Muscle layer of colon (tissue), 2 donors: Measurements from ENCODE around the gene ACTR8.

Experiments used
- H3K27ac ChIP-seq: one replicate; pipeline ENCODE4 v1.7.0; 2013; ENCODE audit warnings: low read depth, mild to moderate bottlenecking, low read length, moderate library complexity
- H3K27me3 ChIP-seq, 2 donors: one replicate each; pipeline ENCODE4 v1.7.0; 2013; ENCODE audit warnings: low read length in 2 of 2, mild to moderate bottlenecking in 2 of 2; ENCODE audit not compliant: insufficient read depth in 2 of 2, control insufficient read depth in 1 of 2
- H3K36me3 ChIP-seq: one replicate; pipeline ENCODE4 v1.7.0; 2013; ENCODE audit warnings: mild to moderate bottlenecking, low read length; ENCODE audit not compliant: insufficient read depth
- H3K4me1 ChIP-seq: one replicate; pipeline ENCODE4 v1.7.0; 2013; ENCODE audit warnings: mild to moderate bottlenecking, low read length; ENCODE audit not compliant: insufficient read depth
- H3K4me3 ChIP-seq, 2 donors: one replicate each; pipeline ENCODE4 v1.7.0; 2013; ENCODE audit warnings: low read length in 2 of 2, low read depth in 1 of 2, mild to moderate bottlenecking in 1 of 2, moderate library complexity in 1 of 2
- H3K9ac ChIP-seq: one replicate; pipeline ENCODE4 v1.7.0; 2013; ENCODE audit warnings: low read length
- H3K9me3 ChIP-seq: one replicate; pipeline ENCODE4 v1.7.0; 2013; ENCODE audit warnings: mild to moderate bottlenecking, low read length
- donor health status: abdominal sarcoma.
- donor health status: Adenocarcinoma of cecum.

ACTR8 gene

DNA sequence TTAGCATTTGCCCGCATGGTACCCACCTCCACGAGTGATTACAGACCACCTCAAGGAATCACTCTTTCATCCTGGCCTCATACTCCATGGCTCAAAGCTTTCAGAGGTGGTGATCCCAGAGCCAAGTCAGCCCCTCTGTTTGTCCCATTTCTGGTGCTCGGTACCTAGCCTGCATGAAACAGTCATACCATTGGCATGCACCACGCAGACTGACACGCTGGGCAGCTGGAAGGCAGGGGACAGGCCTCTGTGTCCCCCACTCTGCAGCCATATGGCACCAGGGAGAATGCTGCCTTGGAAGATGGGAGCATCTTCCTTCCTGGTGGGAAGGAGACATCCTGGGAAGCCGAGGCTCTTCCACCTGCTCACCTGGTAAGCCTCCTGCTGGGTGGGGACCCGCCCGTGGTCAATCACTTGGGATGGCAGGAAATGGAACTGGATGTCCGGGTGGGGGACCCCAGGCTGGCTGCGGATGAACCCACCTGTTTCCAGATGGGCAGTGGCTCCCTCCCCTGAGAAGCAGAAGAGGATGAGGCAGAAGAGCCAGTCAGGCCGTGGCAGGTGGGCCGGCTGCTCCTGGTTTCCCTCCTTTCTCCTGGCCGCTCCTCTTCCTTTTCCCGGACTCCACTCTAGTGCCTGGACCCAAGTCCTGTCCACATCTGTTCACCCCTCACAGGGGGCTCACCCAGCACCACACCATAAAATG lies 62.6 kb downstream of the ACTR8 start:
- H3K27ac ChIP-seq: no peak overlapping the region
- no peaks in the 10 kb centered on the region for H3K9me3 ChIP-seq
- no peaks in the 10 kb centered on the region for H3K4me1 ChIP-seq
- no peak overlapping the region for H3K4me3 ChIP-seq
- H3K9ac ChIP-seq: no peak overlapping the region
- no peaks in the 10 kb centered on the region for H3K36me3 ChIP-seq
- H3K27me3 ChIP-seq: no peaks in the 10 kb centered on the region

DNA sequence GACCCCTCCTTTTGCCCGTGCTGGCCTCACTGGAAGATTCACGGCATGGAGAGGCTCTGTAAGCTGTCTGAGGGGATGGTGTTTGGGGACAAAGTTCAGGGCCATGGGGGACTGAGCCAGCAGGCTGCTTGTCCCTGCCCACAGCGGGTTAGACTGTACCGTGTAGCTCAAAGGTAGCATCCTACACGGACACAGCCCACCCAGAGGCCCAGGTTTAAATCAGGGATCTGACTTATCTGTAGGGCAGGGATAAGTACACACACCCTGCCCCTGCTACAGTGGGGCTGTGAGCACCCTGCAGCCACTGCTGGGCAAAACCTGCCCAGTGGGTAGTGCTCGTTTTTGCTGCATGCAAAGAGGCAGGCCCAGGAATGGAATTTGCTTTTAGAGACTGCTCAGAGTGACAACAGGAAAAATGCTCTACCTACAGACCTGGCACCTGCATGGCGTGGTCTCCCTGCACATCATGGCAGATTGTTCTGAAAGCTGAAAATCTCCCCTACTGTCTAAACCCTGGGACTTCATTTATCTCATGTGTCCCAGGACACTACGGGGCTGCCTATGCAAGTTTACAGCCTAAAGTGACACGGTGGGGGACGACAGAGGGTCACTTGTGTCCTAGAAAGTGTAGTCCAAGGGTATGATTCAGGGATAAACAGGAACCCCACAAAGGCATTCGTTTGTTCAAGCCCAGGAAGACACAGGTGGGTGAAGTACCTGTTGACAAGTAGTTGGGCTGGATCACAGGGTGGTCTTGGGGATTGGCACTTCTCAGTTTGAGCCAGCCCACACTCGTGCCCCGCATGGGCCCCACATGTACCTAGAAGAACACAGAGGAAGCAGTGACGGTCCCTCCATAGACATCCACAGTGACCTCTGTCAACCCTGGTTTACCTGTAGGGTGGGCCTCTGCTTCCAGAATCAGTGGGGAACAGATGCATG lies 63.5 kb downstream of the ACTR8 start:
- Histone ChIP-seq H3K4me3 (no peak overlapping the region), H3K27me3 (no peaks in the 10 kb centered on the region), H3K27ac (no peak overlapping the region), H3K9me3 (no peaks in the 10 kb centered on the region), H3K4me1 (no peaks in the 10 kb centered on the region), H3K9ac (no peak overlapping the region), H3K36me3 (no peaks in the 10 kb centered on the region)

DNA sequence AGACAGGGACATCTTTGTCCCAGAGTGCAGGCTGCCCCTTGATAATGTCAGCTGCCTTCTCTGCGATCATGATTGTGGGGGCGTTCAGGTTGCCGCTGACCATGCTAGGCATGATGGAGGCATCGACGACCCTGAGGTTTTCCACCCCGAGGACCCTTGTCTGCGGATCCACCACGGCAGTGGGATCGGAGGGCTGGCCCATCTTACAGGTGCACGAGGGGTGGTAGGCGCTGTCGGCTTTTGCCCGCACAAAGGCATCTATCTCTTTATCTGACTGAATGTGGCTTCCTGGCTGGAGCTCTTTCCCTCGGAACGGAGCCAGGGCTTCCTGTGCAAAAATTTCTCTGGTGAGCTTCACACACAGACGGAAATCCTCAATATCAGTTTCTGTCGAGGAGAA lies 64.1 kb downstream of the ACTR8 start:
- Histone ChIP-seq H3K4me1 (no peaks in the 10 kb centered on the region), H3K4me3 (no peak overlapping the region), H3K27me3 (no peaks in the 10 kb centered on the region), H3K9me3 (no peaks in the 10 kb centered on the region), H3K36me3 (no peaks in the 10 kb centered on the region), H3K9ac (no peak overlapping the region), H3K27ac (no peak overlapping the region)

DNA sequence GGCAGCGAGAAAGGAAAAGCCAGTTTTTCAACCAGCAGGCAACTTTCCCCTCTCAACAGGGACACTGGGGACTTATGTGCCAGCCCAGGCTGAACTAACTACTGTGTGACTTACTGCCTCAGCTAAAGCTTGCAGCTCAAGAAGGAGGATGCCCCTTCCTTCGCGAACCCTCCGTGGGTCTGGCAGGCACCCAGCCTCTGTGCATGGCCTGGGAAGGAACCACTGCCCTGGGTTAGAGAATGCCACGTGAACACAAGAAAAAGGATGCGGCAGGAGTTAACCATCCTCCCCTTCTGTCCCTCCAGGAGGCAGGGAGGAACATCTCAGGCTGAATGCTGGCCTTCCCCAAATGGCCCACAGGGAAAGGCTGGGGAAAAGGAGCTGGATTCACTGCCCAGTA lies 64.7 kb downstream of the ACTR8 start:
- no peaks in the 10 kb centered on the region for H3K9me3 ChIP-seq
- H3K9ac ChIP-seq: no peak overlapping the region
- no peak overlapping the region for H3K4me3 ChIP-seq
- no peaks in the 10 kb centered on the region for H3K4me1 ChIP-seq
- H3K27me3 ChIP-seq: no peaks in the 10 kb centered on the region
- no peaks in the 10 kb centered on the region for H3K36me3 ChIP-seq
- H3K27ac ChIP-seq: no peak overlapping the region
